Myocyte (in vitro differentiated cells): ENCODE measurements around the gene SEMA3E. TPM values are rescaled to one million over a fixed set of nuclear protein-coding genes. Genes with fewer than 3 reads are reported as not detected.
A peak's percentile ranks its signal among the peaks of the same experiment; 100 is the strongest.

Experiments
- DNase-seq: peaks from one replicate; pipeline ENCODE4 v3.0.0-alpha.2; 2012; ENCODE audit warnings: low read depth
- total RNA-seq: library from RNA; depleted of rRNA; stranded (reverse); fragments of >200 nt; gene quantifications from 2 replicates; pipeline ENCODE4 v1.2.3, GENCODE V29; 2014

Gene SEMA3E
- total RNA-seq, 1 donor from 2014 or later: 2.4 TPM

- no peak for DNase-seq
Measured at GRCh38 chr7:83640731-83641537, 8.0 kb downstream of the SEMA3E start.

DNA sequence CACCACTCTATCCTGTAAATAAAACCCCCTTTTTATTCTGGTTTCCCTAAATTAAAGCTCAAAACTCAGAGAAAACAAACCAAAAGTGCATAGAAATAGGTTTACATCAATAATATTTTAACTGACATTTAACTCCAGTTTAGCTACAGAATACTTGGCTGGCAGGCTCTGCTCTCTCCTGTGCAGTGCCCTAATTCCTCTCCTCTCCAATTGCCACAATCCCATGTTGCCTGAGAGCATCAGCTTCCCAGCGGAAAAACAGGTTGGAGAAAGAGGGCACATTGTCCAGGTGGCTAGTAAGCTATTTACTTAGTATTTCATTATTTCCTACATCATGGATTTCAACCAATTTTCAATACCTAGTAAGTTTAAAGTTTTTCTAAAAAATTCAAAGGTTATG is 8.7 kb downstream of the SEMA3E start:
- DNase-seq: no peak

DNA sequence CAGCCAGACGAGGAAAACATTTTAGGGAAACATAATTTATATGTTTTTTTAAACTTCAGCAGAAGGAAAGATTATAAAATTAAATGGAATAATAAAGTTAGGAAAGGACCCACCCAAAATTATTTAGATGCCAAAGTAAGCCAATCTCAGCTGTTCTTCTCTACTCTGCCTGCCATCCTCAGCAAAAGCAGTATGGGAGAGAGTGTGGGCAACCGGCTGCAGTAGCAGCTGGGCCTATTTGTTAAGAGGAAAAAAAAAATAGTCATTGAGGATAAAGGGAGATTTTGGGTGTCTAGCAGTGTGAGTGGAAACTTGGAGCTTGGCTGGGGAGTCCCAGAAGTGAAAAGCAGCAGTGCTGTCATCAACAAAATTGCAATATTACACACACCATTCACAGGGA is 15.4 kb downstream of the SEMA3E start:
- DNase-seq: peak; percentile 84

GRCh38 chr7:83629117-83629880 is 19.6 kb downstream of the SEMA3E start:
- DNase-seq: no peak

- no peak for DNase-seq
Measured at GRCh38 chr7:83617858-83618257, 31.1 kb downstream of the SEMA3E start.

DNA sequence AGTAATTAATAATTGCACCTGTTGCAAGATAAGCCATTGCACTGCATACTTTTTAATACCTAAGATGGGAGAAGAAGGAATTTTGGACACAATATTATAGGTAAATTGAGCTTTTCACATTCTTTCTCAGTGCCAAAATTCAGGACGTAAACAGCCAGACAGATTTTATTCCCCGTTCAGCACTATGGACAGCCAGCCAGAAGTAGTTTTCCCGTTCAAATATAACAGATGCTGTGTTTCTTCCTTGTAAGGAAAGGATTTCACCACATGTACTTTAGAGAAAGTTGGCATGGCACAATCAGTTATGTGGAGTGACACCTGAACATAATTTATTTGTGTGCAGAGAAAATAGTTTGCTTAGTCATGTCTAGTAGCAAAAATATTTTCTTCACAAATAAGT is 34.8 kb downstream of the SEMA3E start:
- DNase-seq: peak; percentile 32

GRCh38 chr7:83613232-83613631 is 35.7 kb downstream of the SEMA3E start:
- DNase-seq: peak; percentile 24

DNA sequence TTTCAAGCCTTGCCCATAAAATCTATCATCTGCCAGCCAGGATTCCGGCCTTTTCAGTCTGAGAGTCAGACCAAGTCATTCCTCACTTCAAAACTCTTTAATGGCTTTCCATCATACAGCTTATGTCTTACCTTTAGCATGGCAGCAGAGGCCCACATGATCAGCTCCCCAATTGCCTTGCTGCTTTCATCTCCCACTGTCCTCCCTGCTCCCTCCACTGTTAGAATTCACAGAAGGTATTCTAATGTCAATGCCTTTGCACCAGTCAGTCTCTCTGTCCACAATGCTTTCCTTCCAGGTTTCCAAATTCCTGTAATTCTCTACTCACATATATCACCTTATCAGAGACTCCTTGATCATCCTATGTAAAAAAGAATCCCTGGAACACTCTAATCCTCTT is 37.2 kb downstream of the SEMA3E start:
- DNase-seq: no peak

- DNase-seq: no peak
Measured at GRCh38 chr7:83610649-83611304, 38.2 kb downstream of the SEMA3E start.

DNA sequence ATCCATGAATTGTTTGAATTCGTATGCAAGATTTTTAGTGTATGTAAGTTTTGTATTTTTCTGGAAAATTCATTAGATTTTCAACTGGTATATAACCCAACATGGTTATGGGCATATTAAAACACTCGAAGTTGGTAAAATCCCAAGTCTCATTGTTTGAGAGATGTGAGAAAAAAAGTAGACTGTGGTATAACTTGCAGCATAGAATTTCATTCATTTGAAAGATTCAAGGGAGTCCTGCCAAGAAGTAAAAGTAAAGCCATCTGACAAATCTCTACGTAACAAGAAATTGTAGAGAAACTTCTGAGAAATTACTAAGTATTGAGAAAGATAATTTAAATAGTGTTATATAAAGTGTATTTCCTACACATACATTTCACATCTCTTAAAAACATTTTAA is 40.2 kb downstream of the SEMA3E start:
- no peak for DNase-seq

- no peak for DNase-seq
Measured at GRCh38 chr7:83603649-83604048, 45.3 kb downstream of the SEMA3E start.

DNA sequence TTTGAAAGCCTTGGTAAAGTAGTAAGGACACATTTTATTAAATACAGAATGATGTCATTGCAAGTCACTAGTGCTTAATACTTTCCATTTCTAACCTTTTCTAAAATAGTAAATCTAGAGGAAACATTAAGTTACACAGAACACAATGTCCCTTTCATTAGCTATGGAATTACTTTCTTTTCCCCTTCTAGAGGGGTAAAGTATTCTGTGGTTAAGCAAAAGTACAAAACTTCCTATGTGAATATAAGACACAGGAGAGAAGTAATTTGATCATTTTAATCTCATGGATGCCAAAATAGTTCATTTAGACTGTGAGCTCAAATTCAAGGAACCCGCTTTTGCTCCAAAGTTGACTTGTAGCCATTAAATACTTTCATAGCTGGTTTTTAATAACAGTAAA is 49.8 kb downstream of the SEMA3E start:
- DNase-seq: no peak

- DNase-seq: no peak
Measured at GRCh38 chr7:83593921-83594475, 54.9 kb downstream of the SEMA3E start.

DNA sequence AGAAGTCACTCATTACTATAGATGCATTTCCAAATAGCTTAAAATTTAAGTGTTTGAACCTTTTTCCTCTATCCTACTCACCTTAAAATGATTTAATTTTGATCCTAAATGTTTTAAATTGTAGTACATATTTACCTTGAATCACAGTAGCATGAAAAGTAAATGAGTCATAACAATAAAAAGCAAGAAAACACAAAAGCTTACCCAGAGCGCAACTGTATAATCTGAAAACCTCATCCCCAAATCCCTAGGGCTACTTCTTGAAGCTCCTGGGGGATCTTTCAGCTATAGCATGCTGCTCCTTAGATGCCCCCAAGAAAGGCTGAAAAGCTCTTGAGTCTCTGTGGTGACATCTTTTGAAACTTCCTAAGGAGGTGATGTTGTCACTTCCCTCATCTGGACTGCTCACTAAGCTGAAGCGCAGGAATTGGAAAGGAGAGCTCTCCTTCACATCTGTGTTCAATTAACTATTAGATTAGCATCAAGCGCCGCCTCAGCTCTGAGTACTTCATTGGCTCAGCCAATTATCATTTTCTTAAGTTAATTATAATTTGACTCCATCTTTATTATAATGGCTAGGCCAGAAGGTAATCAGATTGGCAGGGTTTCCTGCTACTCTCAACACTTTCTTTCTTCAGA is 60.2 kb downstream of the SEMA3E start:
- no peak for DNase-seq

DNA sequence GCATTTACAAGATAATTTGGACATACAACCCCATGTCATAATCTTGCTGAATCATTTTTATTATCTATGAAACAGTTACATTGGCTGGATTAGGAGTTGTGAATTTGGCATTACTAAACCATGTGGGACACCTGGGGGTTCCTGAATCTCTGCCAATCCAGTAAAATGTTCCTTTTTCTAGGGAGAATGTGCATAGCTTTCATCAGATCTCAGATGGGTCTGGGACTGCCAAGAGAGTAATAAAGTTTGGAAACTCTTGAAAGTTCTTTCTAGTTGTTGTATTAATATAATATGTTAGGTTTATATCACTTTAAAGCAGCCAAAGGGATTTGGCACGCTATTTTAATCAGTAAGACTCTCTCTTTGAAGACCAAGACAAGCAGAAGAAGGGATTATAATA is 62.7 kb downstream of the SEMA3E start:
- DNase-seq: no peak

- no peak for DNase-seq
Measured at GRCh38 chr7:83581667-83582435, 67.1 kb downstream of the SEMA3E start.

DNA sequence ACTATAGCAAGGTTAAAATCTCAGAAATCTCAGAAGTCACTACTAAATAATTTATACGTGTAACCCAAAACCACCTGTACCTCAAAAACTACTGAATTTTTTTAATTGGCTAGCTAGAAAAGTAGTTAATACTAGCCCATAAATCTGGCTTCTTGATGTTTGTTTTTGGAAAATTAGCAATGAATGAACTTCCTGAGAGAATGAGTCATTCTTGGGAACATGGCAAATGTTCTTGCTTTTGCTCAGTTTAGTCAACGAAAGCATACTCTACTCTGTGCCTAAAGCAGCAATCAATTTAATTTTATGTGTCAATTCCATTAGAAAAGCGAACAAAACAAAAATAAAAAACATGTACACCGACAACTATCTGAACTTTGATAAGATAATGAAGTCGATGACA is 69.2 kb downstream of the SEMA3E start:
- DNase-seq: no peak

GRCh38 chr7:83575436-83575835 is 73.5 kb downstream of the SEMA3E start:
- peak; percentile 24 for DNase-seq

DNA sequence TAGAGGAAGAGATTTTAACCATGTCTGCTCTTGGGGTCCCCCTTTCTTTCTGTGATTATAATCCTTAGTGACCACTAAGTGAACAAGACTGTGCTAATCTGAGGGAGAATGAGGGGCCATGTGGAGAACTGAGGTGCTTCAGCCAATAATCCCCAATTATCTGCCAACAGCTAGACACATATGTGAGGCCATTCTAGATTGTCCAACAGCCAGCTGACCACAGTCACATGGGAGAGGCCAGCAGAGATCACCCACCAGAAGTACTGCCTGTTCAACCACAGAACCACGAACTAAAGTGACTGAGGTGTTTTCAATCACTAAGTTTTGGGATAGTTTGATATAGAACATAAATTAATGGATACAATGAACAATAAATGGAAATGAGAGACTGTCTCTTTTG is 74.3 kb downstream of the SEMA3E start:
- peak; percentile 75 for DNase-seq

DNA sequence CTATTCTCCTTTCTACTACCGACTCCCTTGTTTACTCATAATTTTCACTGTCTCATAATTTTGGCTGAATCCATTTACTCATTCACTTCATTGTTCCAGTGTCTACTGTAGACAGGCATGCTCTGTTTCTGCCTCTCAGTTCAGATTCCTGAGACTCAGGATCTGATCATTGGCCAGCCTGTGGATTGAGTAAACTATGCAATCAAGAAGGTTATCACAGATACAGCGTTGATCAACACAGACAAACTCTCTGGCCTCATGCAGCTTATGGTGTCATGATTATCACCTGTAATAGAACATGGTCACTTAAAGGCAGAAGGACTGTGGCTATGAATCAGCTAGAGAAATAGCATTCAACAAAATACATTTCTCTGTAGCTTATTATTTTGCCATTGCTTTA is 86.0 kb downstream of the SEMA3E start:
- no peak for DNase-seq

DNA sequence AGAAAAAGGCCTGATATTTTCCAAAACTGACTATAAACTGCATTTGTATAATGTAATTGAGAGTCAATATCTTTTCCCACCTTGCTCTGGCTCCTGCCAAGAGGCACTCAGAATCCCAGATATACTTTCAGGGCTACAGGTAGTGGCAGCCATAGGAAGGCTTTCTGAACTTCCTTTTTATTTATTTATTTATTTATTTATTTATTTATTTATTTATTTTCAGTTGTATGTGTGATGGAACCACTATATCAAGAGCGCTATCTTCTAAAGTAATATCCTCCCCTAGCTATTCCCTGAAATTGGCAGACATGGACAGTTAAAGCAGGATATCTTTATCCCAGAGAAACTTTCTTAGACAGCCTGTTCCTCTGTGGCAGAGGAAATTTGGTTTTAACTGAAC is 86.7 kb downstream of the SEMA3E start:
- no peak for DNase-seq
